ENCODE data around the gene SLC7A6.

The SLC7A6 gene

GRCh38 chr16:68348639-68349445, 84.5 kb downstream of the SLC7A6 start:
- peaks cover 38% of the 10 kb centered on the region for H3K36me3 ChIP-seq (ENCODE audit: control insufficient read depth, insufficient read depth, low read length)
- DNase-seq (ENCODE audit: extremely low read depth, insufficient read length): no peak
- no peak for TF ChIP-seq CTCF (IDR thresholded peaks at IDR 0.05; ENCODE audit: insufficient read depth, low read length, poor library complexity, severe bottlenecking)

GRCh38 chr16:68349838-68350410, 85.6 kb downstream of the SLC7A6 start:
- no peak for DNase-seq (ENCODE audit: extremely low read depth, insufficient read length)
- no peak for TF ChIP-seq CTCF (IDR thresholded peaks at IDR 0.05; ENCODE audit: insufficient read depth, low read length, poor library complexity, severe bottlenecking)
- Histone ChIP-seq H3K4me3 (replicated peaks; ENCODE audit: low read depth, low read length) (no peak overlapping the region), H3K27me3 (replicated peaks; ENCODE audit: control insufficient read depth, insufficient read depth, low read length) (no peaks in the 10 kb centered on the region), H3K36me3 (ENCODE audit: control insufficient read depth, insufficient read depth, low read length) (peaks cover 42% of the 10 kb centered on the region)

More at GRCh38 chr16:68348639-68349445, 84.5 kb downstream of the SLC7A6 start:
- Histone ChIP-seq H3K4me3 (replicated peaks; ENCODE audit: low read depth, low read length) (no peak overlapping the region), H3K27me3 (replicated peaks; ENCODE audit: control insufficient read depth, insufficient read depth, low read length) (no peaks in the 10 kb centered on the region)

- H3K4me3 ChIP-seq (replicated peaks; ENCODE audit: low read depth, low read length): no peak overlapping the region
- no peaks in the 10 kb centered on the region for H3K27me3 ChIP-seq (replicated peaks; ENCODE audit: control insufficient read depth, insufficient read depth, low read length)
- no peak for DNase-seq (ENCODE audit: extremely low read depth, insufficient read length)
- TF ChIP-seq CTCF (IDR thresholded peaks at IDR 0.05; ENCODE audit: insufficient read depth, low read length, poor library complexity, severe bottlenecking): no peak
- H3K36me3 ChIP-seq (ENCODE audit: control insufficient read depth, insufficient read depth, low read length): peaks cover 40% of the 10 kb centered on the region
Measured at GRCh38 chr16:68350813-68351350, 86.6 kb downstream of the SLC7A6 start.

All from GM06990 (cell line).